NCI-H2029 (cell line): ENCODE results near the gene SCLY.

ENCODE experiments used
- DNase-seq: peaks from one replicate; lab custom pipeline; 2025; lab: John Stamatoyannopoulos, UW

Gene SCLY

GRCh38 chr2:238140721-238141540 is 80.1 kb downstream of the SCLY start:
- no peak for DNase-seq

DNA sequence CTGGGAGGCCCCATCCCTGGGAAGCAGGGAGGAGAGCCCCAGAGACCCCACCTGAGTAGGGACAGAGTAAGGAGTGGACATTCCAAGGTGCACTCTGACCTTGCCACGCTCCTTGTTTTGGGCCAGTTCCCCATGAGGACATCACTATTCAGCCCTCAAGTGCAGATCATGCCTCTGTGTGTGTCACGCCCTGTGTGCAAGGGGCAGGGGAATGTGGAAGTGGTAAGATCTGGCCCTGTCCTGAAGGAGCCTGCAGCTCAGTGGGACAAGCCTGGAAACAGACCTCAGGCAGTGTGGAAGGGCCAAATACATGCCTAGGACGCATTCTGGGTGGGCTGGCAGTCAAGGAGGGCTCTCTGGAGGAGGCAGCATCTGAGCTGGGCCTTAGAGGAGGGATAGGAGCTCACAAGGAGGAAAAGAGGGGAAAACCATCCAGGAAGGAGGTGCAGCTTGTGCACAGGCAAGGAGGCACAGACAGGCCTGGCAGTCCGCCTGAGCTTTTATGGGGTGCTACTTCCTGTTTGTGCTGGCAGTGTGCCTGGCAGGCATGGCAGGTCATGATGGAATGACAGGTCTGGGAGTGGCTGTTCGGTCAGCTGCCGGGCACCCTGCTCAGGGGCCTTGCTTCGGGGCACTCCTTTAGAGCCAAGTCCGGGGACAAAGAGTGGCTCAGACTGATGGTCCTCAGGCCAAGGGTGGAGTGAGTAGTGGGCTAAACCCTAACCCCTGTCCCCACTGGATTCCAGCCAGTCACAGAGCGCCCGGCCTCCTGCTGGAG is 80.9 kb downstream of the SCLY start:
- peak; percentile 35 for DNase-seq

- DNase-seq, result no peak
Observed at GRCh38 chr2:238142382-238143205, 81.8 kb downstream of the SCLY start.

DNA sequence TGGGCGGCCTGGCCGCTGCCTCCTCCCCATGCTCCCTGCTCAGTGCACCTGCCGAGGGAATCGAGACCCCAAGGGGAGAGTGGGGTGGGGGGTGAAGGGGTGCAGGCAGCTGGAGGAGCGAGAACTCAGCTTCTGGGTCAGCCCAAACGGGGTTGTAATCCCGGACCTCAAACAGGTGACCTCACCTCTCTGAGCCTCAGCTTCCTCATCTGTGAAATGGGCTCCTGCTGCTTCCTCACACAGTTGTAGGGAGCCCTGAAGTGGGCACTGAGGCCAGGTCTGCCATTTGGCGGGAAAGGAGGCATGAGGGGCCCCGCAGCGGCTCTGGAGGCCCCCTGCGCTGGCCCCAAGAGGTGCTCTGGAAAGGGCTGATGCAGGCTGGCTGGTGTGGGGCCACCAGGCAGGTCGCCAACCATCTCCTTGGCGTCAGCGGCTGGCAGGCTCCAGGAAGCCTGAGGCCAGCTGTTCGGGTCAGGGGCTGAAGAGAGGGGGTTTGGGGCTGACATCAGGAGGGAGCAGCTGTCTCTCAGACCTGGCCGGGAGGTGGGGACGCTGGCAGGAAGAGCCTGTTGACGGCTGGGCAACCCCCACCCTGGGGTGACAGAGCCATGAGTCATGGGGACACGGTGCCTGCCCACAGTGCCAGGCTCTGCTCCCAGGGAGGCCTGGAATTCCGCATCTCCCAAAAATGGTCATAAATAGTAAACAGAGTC is 82.6 kb downstream of the SCLY start:
- no peak for DNase-seq

DNA sequence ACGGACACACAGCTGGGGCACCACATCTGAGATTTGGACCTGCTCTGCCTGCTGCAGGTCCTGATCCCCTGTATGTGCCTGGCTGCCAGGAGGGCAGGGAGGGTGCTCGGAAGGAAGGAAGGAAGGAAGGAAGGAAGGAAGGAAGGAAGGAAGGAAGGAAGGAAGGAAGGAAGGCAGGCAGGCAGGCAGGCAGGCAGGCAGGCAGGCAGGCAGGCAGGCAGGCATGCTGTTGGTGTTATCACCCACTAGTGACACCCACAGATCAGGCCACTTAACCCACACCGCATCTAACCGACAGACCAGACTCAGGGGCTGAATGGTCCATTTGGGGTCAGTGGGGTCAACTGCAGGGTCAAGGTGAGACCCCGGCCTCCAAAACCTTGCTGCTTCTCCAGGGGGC is 83.5 kb downstream of the SCLY start:
- DNase-seq, result no peak

GRCh38 chr2:238145046-238145445 is 84.2 kb downstream of the SCLY start:
- DNase-seq, result no peak

DNA sequence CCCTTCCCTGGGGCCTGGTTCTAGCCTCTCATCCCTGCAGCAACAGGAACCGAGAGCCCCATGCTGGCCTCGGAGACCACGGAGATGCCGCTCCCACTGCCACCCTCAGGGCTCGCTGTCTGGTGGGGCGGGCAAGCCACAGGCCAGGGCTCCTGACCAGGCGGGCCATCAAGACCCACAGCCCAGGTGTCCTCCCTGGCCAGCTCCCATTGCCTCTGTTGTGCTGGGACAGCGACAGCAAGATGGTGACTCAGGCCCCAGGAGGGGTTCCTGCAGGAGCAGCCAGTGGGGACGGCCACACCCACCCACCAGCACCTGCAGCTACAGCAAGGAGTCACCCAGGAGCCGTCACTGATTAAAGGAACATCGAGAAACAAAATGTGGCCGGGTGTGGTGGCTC is 85.0 kb downstream of the SCLY start:
- no peak for DNase-seq

- no peak for DNase-seq
Observed at GRCh38 chr2:238146884-238147544, 86.2 kb downstream of the SCLY start.

GRCh38 chr2:238148981-238149380 is 88.2 kb downstream of the SCLY start:
- no peak for DNase-seq
